SK-N-SH (cell line): ENCODE measurements around the gene NAA10. TPM values are rescaled to one million over a fixed set of nuclear protein-coding genes. Genes with fewer than 3 reads are reported as not detected.

Experiments used
- CTCF ChIA-PET: fragments of 300-600, 350-600 bp; formaldehyde crosslinking; extraction: SDS; loops from one replicate; lab custom pipeline; 2021; lab: Yijun Ruan, JAX
- POLR2A ChIA-PET: fragments of 350-600 bp; sonication (Branson Sonifier 250); formaldehyde crosslinking; extraction: SDS; loops from one replicate; lab custom pipeline; 2020; ENCODE audit warnings: antibody characterized with exemption, inconsistent platforms; lab: Yijun Ruan, JAX
- DNase-seq: peaks from one replicate; pipeline ENCODE4 v3.0.0; 2012
- H2AFZ ChIP-seq: fragments of 200-600 bp; sonication (generic); 2 replicates; pipeline ENCODE4 v1.8.1; 2016; ENCODE audit warnings: antibody characterized with exemption, mild to moderate bottlenecking, low read depth
- H3F3A ChIP-seq: fragments of 200-600 bp; sonication (generic); replicated peaks from 2 replicates; pipeline ENCODE3; 2016; ENCODE audit warnings: antibody characterized with exemption, mild to moderate bottlenecking; ENCODE audit not compliant: insufficient read depth
- H3K27ac ChIP-seq, 2 experiments: fragments of 200-500 bp in 1 of 2; fragments of 200-600 bp in 1 of 2; sonication (Bioruptor generic) in 1 of 2; sonication (generic), shearing (Covaris generic) in 1 of 2; 2 replicates each; pipeline versions ENCODE4 v1.5.1 to v1.6.1; 2014 to 2016; ENCODE audit warnings: low read depth in 2 of 2, inconsistent platforms in 1 of 2, low read length in 1 of 2, mild to moderate bottlenecking in 1 of 2, mixed read lengths in 1 of 2
- H3K27me3 ChIP-seq: fragments of 200-600 bp; sonication (generic), shearing (Covaris generic); 2 replicates; pipeline ENCODE4 v1.6.1; 2016; ENCODE audit warnings: mixed run types; ENCODE audit not compliant: insufficient read depth
- H3K36me3 ChIP-seq, 2 experiments: fragments of 200-500 bp in 1 of 2; fragments of 200-600 bp in 1 of 2; sonication (Bioruptor generic) in 1 of 2; sonication (generic) in 1 of 2; replicated peaks in 1 of 2; 2 replicates each; pipeline versions ENCODE3 to v1.5.1; 2014 to 2016; ENCODE audit warnings: low read length in 1 of 2, mild to moderate bottlenecking in 1 of 2; ENCODE audit not compliant: insufficient read depth in 2 of 2, control insufficient read depth in 1 of 2
- H3K4me1 ChIP-seq, 2 experiments: fragments of 200-500 bp in 1 of 2; fragments of 200-600 bp in 1 of 2; sonication (Bioruptor generic) in 1 of 2; sonication (generic), shearing (Covaris generic) in 1 of 2; 2 replicates each; pipeline versions ENCODE4 v1.5.1 to v1.6.1; 2014 to 2016; ENCODE audit warnings: low read depth in 1 of 2, low read length in 1 of 2, mixed run types in 1 of 2; ENCODE audit not compliant: insufficient read depth in 2 of 2, control insufficient read depth in 1 of 2
- H3K4me2 ChIP-seq: fragments of 200-600 bp; sonication (generic), shearing (Covaris generic); 2 replicates; pipeline ENCODE4 v1.6.1; 2017; ENCODE audit warnings: mixed run types
- H3K4me3 ChIP-seq, 2 experiments: fragments of 200-500 bp in 1 of 2; fragments of 200-600 bp in 1 of 2; sonication (Bioruptor generic) in 1 of 2; sonication (generic), shearing (Covaris generic) in 1 of 2; 2 replicates each; pipeline versions ENCODE4 v1.5.1 to v1.8.1; 2014 to 2016; ENCODE audit warnings: low read depth in 2 of 2, inconsistent platforms in 1 of 2, low read length in 1 of 2, mild to moderate bottlenecking in 1 of 2, mixed read lengths in 1 of 2, moderate library complexity in 1 of 2
- H3K79me2 ChIP-seq: fragments of 200-600 bp; sonication (generic); 2 replicates; pipeline ENCODE4 v1.8.1; 2017; ENCODE audit warnings: mild to moderate bottlenecking; ENCODE audit not compliant: insufficient read depth
- H3K9ac ChIP-seq: fragments of 200-600 bp; sonication (generic); 2 replicates; pipeline ENCODE4 v1.6.1; 2017; ENCODE audit warnings: mixed run types
- H3K9me2 ChIP-seq: fragments of 200-600 bp; sonication (generic); 2 replicates; pipeline ENCODE4 v1.6.1; 2017; ENCODE audit warnings: mixed run types
- H3K9me3 ChIP-seq: fragments of 200-600 bp; sonication (generic); 2 replicates; pipeline ENCODE4 v1.6.1; 2017; ENCODE audit warnings: mixed run types, mild to moderate bottlenecking, moderate library complexity
- H4K20me1 ChIP-seq: fragments of 200-600 bp; sonication (generic); 2 replicates; pipeline ENCODE4 v1.6.1; 2017; ENCODE audit warnings: mild to moderate bottlenecking, mixed run types; ENCODE audit not compliant: insufficient read depth
- GATA2 ChIP-seq: sonication (generic); formaldehyde crosslinking; IDR thresholded peaks from 2 replicates; pipeline ENCODE4 v1.5.0; 2020; ENCODE audit warnings: mild to moderate bottlenecking, missing genetic modification reagents
- IRF3 ChIP-seq: fragments of 150-350 bp; IDR thresholded peaks from 2 replicates; pipeline ENCODE4 v1.6.1; 2016; ENCODE audit warnings: mild to moderate bottlenecking, low read depth, low read length
- JUND ChIP-seq: IDR thresholded peaks from 2 replicates; pipeline ENCODE4 v1.4.0; 2012
- MAX ChIP-seq: IDR thresholded peaks from 2 replicates; pipeline ENCODE4 v1.4.0; 2012; ENCODE audit warnings: low read depth
- NRF1 ChIP-seq: IDR thresholded peaks from 2 replicates; pipeline ENCODE4 v1.6.1; 2012; ENCODE audit warnings: low read depth, mild to moderate bottlenecking, low read length
- RAD21 ChIP-seq: IDR thresholded peaks from 2 replicates; pipeline ENCODE4 v1.6.1; 2012; ENCODE audit warnings: mild to moderate bottlenecking, low read length
- TAF1 ChIP-seq: IDR thresholded peaks from 2 replicates; pipeline ENCODE4 v1.6.1; 2012; ENCODE audit warnings: low read depth, mild to moderate bottlenecking, low read length, moderate library complexity, borderline replicate concordance
- TEAD4 ChIP-seq: IDR thresholded peaks from 2 replicates; pipeline ENCODE4 v1.4.0; 2012; ENCODE audit warnings: mild to moderate bottlenecking, borderline replicate concordance; ENCODE audit not compliant: insufficient read depth
- USF2 ChIP-seq: fragments of 150-350 bp; IDR thresholded peaks from 2 replicates; pipeline ENCODE4 v1.6.1; 2017; ENCODE audit warnings: antibody characterized with exemption, low read length, low read depth, borderline replicate concordance
- WGBS: methylation state at CpG from one replicate; pipeline ENCODE4 v1.1.6; 2017; ENCODE audit warnings: low lambda C conversion rate; 5-methylcytosine and 5-hydroxymethylcytosine counted together
- polyA plus RNA-seq, 3 experiments: library from polyadenylated mRNA; depleted of rRNA; stranded (reverse); fragments of >200 nt; gene quantifications; 2 replicates each; pipeline ENCODE4 v1.2.3, GENCODE V29; 2012

NAA10 gene
- polyA plus RNA-seq, 1 of the 3 experiments (the other 2 are of a cell fraction): 229 TPM

- Histone ChIP-seq H3K9me3 (no peaks in the 10 kb centered on the region), H3K79me2 (peaks cover 35% of the 10 kb centered on the region), H3K9me2 (no peaks in the 10 kb centered on the region), H3K36me3 (peaks cover 12 to 23% of the 10 kb centered on the region in 2 experiments), H3K9ac (no peak overlapping the region), H3K4me3 (peak overlapping the region; percentile 52 to 78), H4K20me1 (peaks cover 24% of the 10 kb centered on the region), H3K27ac (no peak overlapping the region), H3F3A (no peaks in the 10 kb centered on the region)
- POLR2A ChIA-PET: interaction anchor here (1.0 to 1.2 kb wide), 2 partner anchors 13 to 35 kb away, joined by 3 read pairs; no protein-coding TSS in a partner anchor
- 14% methylated on average over 24 of the region's 32 CpGs for WGBS
- TF ChIP-seq JUND: no peak
- TF ChIP-seq TEAD4: no peak
- peak; percentile 35; the same call in 1 of the 2 replicates for TF ChIP-seq MAX
- no peak for TF ChIP-seq USF2
- no peak for TF ChIP-seq TAF1
- TF ChIP-seq RAD21: no peak
- TF ChIP-seq, all 33 proteins: peak for 1
- Histone ChIP-seq H2AFZ (peak overlapping the region; percentile 86; the same call in 1 of the 2 replicates), H3K4me2 (peak overlapping the region; percentile 82), H3K4me1 (peaks cover 10 to 12% of the 10 kb centered on the region in 2 experiments; a peak in 2 of 4 replicates), H3K27me3 (peaks cover 4% of the 10 kb centered on the region; the same call in 1 of the 2 replicates)
- CTCF ChIA-PET: interaction anchor here (1.3 to 16.7 kb wide), 4 partner anchors 12 to 171 kb away, joined by 3 to 271 read pairs (median 18); partner anchors contain the start of genes PLXNB3 and RENBP
- no peak for DNase-seq
Measured at GRCh38 chrX:153935326-153935851, 552 bp upstream of the NAA10 start.

GRCh38 chrX:153934148-153934761 lies 582 bp downstream of the NAA10 start:
- Histone ChIP-seq H3K9me2 (no peaks in the 10 kb centered on the region), H3F3A (peaks cover 2% of the 10 kb centered on the region), H3K9me3 (no peaks in the 10 kb centered on the region), H4K20me1 (peaks cover 29% of the 10 kb centered on the region), H3K36me3 (peaks cover 12 to 32% of the 10 kb centered on the region in 2 experiments), H3K27me3 (peaks cover 4% of the 10 kb centered on the region; the same call in 1 of the 2 replicates), H3K4me2 (peak overlapping the region; percentile 98), H3K4me3 (peak overlapping the region; percentile 78 to 89), H3K27ac (peak overlapping the region; percentile 25 to 47; a peak in 2 of 4 replicates), H2AFZ (peak overlapping the region; percentile 51; the same call in 1 of the 2 replicates), H3K4me1 (peaks cover 10 to 19% of the 10 kb centered on the region in 2 experiments; a peak in 2 of 4 replicates), H3K9ac (peak overlapping the region; percentile 84), H3K79me2 (peaks cover 35% of the 10 kb centered on the region)
- ChIA-PET POLR2A (interaction anchor here (1.0 to 1.4 kb wide), 5 partner anchors 10 to 132 kb away, joined by 3 to 6 read pairs (median 3); no protein-coding TSS in a partner anchor), CTCF (interaction anchor here (1.4 to 16.7 kb wide), 4 partner anchors 11 to 170 kb away, joined by 4 to 271 read pairs (median 18); partner anchors contain the start of genes PLXNB3 and RENBP)
- WGBS: 14% methylated on average over 5 of the region's 33 CpGs
- TF ChIP-seq IRF3 (no peak), NRF1 (no peak), GATA2 (CRISPR knock-in tag) (no peak)
- DNase-seq: no peak
